Sigmoid colon (tissue), 7 donors: ENCODE results near the gene SBK1. TPM values are rescaled to one million over a fixed set of nuclear protein-coding genes. Genes with fewer than 3 reads are reported as not detected.
"Not testable (repeated sequence)": the region's sequence is repeated elsewhere in the genome, so short reads cannot be mapped to it uniquely, and the experiment has no call there.

Experiments
- DNase-seq: peaks from one replicate; pipeline ENCODE4 v3.0.0-alpha.2; 2019
- H3K27ac ChIP-seq, 4 donors: fragments of 200-600 bp; sonication (generic); one replicate each; pipeline ENCODE4 v1.5.1; 2016 to 2019; ENCODE audit warnings: mild to moderate bottlenecking in 1 of 4
- H3K27me3 ChIP-seq, 3 donors: fragments of 200-600 bp; sonication (generic); one replicate each; pipeline ENCODE4 v1.5.1; 2019; ENCODE audit warnings: mild to moderate bottlenecking in 1 of 3
- H3K36me3 ChIP-seq, 4 donors: fragments of 200-600 bp; sonication (generic); one replicate each; pipeline ENCODE4 v1.5.1; 2016 to 2019
- H3K4me1 ChIP-seq, 4 donors: fragments of 200-600 bp; sonication (generic); one replicate each; pipeline ENCODE4 v1.5.1; 2017 to 2019
- H3K4me3 ChIP-seq, 4 donors: fragments of 200-600 bp; sonication (generic); one replicate each; pipeline ENCODE4 v1.5.1; 2017 to 2019; ENCODE audit warnings: mild to moderate bottlenecking in 2 of 4, moderate library complexity in 1 of 4
- H3K9me3 ChIP-seq, 4 donors: fragments of 200-600 bp in 3 of 4; sonication (generic) in 3 of 4; one replicate each; pipeline versions ENCODE4 v1.5.1 to v1.6.1; 2013 to 2019
- CTCF ChIP-seq, 4 experiments: fragments of 450-650 bp in 3 of 4; fragments of 200-600 bp in 1 of 4; IDR thresholded peaks; one replicate each; pipeline ENCODE4 v1.5.1; 2016 to 2019; ENCODE audit warnings: antibody characterized with exemption in 4 of 4, mild to moderate bottlenecking in 3 of 4, moderate library complexity in 2 of 4
- EP300 ChIP-seq, 4 donors: sonication (generic); formaldehyde crosslinking; IDR thresholded peaks; one replicate each; pipeline ENCODE4 v1.6.1; 2017; ENCODE audit warnings: antibody characterized with exemption in 4 of 4
- POLR2A ChIP-seq, 2 donors: fragments of 450-650 bp; IDR thresholded peaks; one replicate each; pipeline ENCODE4 v1.6.1; 2016; ENCODE audit warnings: antibody characterized with exemption in 2 of 2, mild to moderate bottlenecking in 2 of 2, moderate library complexity in 2 of 2
- POLR2AphosphoS5 ChIP-seq, 4 donors: sonication (generic); formaldehyde crosslinking; IDR thresholded peaks; one replicate each; pipeline ENCODE4 v1.6.1; 2017; ENCODE audit warnings: antibody characterized with exemption in 4 of 4
- WGBS, 2 donors: extraction: QIAGEN DNeasy Blood & Tissue Kit; methylation state at CpG; one replicate each; pipeline ENCODE4 v1.1.7; 2013; 5-methylcytosine and 5-hydroxymethylcytosine counted together
- intact Hi-C: fragments of 100-400 bp; cut with DNase I; formaldehyde crosslinking; loops from one replicate; pipeline ENCODE4 v1.15.1; 2023
- polyA plus RNA-seq, 3 donors: library from polyadenylated mRNA; stranded (reverse); fragments of 200-250 nt; gene quantifications; one replicate each; pipeline ENCODE4 v1.2.3, GENCODE V29; 2013
- total RNA-seq, 4 donors: library from RNA; depleted of rRNA; stranded (reverse); fragments of >200 nt; gene quantifications; one replicate each; pipeline ENCODE4 v1.1.0, GENCODE V29; 2016
- donor health status: healthy with polysubstance abuse.
- donor health status: Bipolar disorder and iron deficiency.
- donor health status: healthy.

Gene SBK1
- total and polyA plus RNA-seq, 7 donors: under 0.01 to 1.3 (median 0.33) TPM; not detected in 2

- H3K9me3 ChIP-seq: no peaks in the 10 kb centered on the region
- WGBS, 2 donors: 58 to 60% methylated on average over 12 of the region's 12 CpGs
- no peak overlapping the region for H3K4me3 ChIP-seq
- TF ChIP-seq POLR2A (IDR thresholded peaks at IDR 0.05) (no peak), POLR2AphosphoS5 (IDR thresholded peaks at IDR 0.05) (no peak), EP300 (IDR thresholded peaks at IDR 0.05) (no peak), CTCF (IDR thresholded peaks at IDR 0.05) (peak in 2 of 4 experiments; percentile 34 to 37)
- H3K36me3 ChIP-seq: no peaks in the 10 kb centered on the region
- no peak overlapping the region for H3K27ac ChIP-seq
- H3K27me3 ChIP-seq: no peaks in the 10 kb centered on the region
- H3K4me1 ChIP-seq: no peaks in the 10 kb centered on the region
- intact Hi-C loops: no loop called here
- DNase-seq: peak; percentile 63
These were observed 34.7 kb downstream of the SBK1 start for GRCh38 chr16:28326881-28327610.

GRCh38 chr16:28330232-28330631 is 37.9 kb downstream of the SBK1 start:
- H3K27me3 ChIP-seq, H3K9me3 ChIP-seq, H3K36me3 ChIP-seq, H3K4me1 ChIP-seq, H3K4me3 ChIP-seq, H3K27ac ChIP-seq, intact Hi-C loops: not testable (repeated sequence)
- WGBS, 2 donors: 49 to 65% methylated on average over 8 to 9 of the region's 9 CpGs
- DNase-seq: peak; percentile 46

GRCh38 chr16:28330981-28331380 is 38.7 kb downstream of the SBK1 start:
- intact Hi-C loops, DNase-seq, H3K27ac ChIP-seq, H3K36me3 ChIP-seq, H3K4me3 ChIP-seq, H3K9me3 ChIP-seq, H3K4me1 ChIP-seq, H3K27me3 ChIP-seq: not testable (repeated sequence)
- WGBS, 2 donors: 66 to 79% methylated on average over 2 of the region's 2 CpGs

- H3K27ac ChIP-seq, H3K4me3 ChIP-seq, H3K4me1 ChIP-seq, DNase-seq, H3K27me3 ChIP-seq, intact Hi-C loops, H3K9me3 ChIP-seq, H3K36me3 ChIP-seq: not testable (repeated sequence)
- WGBS, 2 donors: 68 to 74% methylated on average over 6 of the region's 6 CpGs
These were observed 40.3 kb downstream of the SBK1 start for GRCh38 chr16:28332632-28333031.

GRCh38 chr16:28335678-28336077 is 43.4 kb downstream of the SBK1 start:
- intact Hi-C loops, DNase-seq, H3K9me3 ChIP-seq, H3K4me1 ChIP-seq, H3K27ac ChIP-seq, H3K27me3 ChIP-seq, H3K36me3 ChIP-seq, H3K4me3 ChIP-seq: not testable (repeated sequence)
- WGBS, 2 donors: 92 to 93% methylated on average over 8 of the region's 8 CpGs

- intact Hi-C loops, H3K4me1 ChIP-seq, H3K27ac ChIP-seq: not testable (repeated sequence)
These were observed 44.8 kb downstream of the SBK1 start for GRCh38 chr16:28336940-28337710.

GRCh38 chr16:28338230-28338629 is 45.9 kb downstream of the SBK1 start:
- H3K27ac ChIP-seq, H3K9me3 ChIP-seq, intact Hi-C loops, H3K4me3 ChIP-seq, H3K27me3 ChIP-seq, H3K36me3 ChIP-seq, H3K4me1 ChIP-seq, DNase-seq: not testable (repeated sequence)
- WGBS, 2 donors: 91 to 92% methylated on average over 5 of the region's 6 CpGs

More at GRCh38 chr16:28336940-28337710, 44.8 kb downstream of the SBK1 start:
- H3K36me3 ChIP-seq, H3K9me3 ChIP-seq, H3K27me3 ChIP-seq, H3K4me3 ChIP-seq, DNase-seq: not testable (repeated sequence)
- WGBS, 2 donors: 74 to 83% methylated on average over 5 of the region's 5 CpGs

- H3K4me1 ChIP-seq, H3K27me3 ChIP-seq, H3K4me3 ChIP-seq, H3K27ac ChIP-seq, intact Hi-C loops, H3K9me3 ChIP-seq, H3K36me3 ChIP-seq: not testable (repeated sequence)
- DNase-seq: peak; percentile 49
- WGBS, 2 donors: 83 to 98% methylated on average over 2 of the region's 5 CpGs
These were observed 70.3 kb downstream of the SBK1 start for GRCh38 chr16:28362600-28362999.

- H3K27ac ChIP-seq, H3K36me3 ChIP-seq, H3K4me1 ChIP-seq, H3K9me3 ChIP-seq, DNase-seq, H3K4me3 ChIP-seq, H3K27me3 ChIP-seq, intact Hi-C loops: not testable (repeated sequence)
- WGBS, 2 donors: no CpG with 5 or more reads among the region's 5 CpGs
These were observed 71.1 kb downstream of the SBK1 start, which contains the start of gene NPIPB6 for GRCh38 chr16:28363408-28363807. Gene NPIPB6 (minus strand): TSS chr16:28363508. CDS start chr16:28362822, 686 bp downstream.

GRCh38 chr16:28364268-28365173 is 72.2 kb downstream of the SBK1 start:
- WGBS, 2 donors: 1% methylated on average over 16 to 17 of the region's 75 CpGs
- H3K9me3 ChIP-seq, H3K36me3 ChIP-seq, H3K27me3 ChIP-seq, H3K27ac ChIP-seq, intact Hi-C loops, H3K4me1 ChIP-seq, H3K4me3 ChIP-seq, DNase-seq: not testable (repeated sequence)

- H3K4me3 ChIP-seq, H3K36me3 ChIP-seq, H3K4me1 ChIP-seq, H3K9me3 ChIP-seq, H3K27me3 ChIP-seq, H3K27ac ChIP-seq, intact Hi-C loops: not testable (repeated sequence)
- peak; percentile 15 for DNase-seq
- WGBS, 2 donors: 21 to 41% methylated on average over 26 to 27 of the region's 32 CpGs
These were observed 75.6 kb downstream of the SBK1 start for GRCh38 chr16:28367926-28368325.
